AG04449 (cell line): ENCODE measurements around the gene JAK1.

ENCODE experiments used
- CTCF ChIA-PET: fragments of 350-600 bp; formaldehyde crosslinking; extraction: SDS; loops from one replicate; lab custom pipeline; 2021; ENCODE audit warnings: antibody characterized with exemption; lab: Yijun Ruan, JAX
- POLR2A ChIA-PET: fragments of 400-600, 350-600 bp; formaldehyde crosslinking; extraction: SDS; loops from one replicate; lab custom pipeline; 2020; ENCODE audit warnings: antibody characterized with exemption, inconsistent platforms; lab: Yijun Ruan, JAX
- DNase-seq: peaks from one replicate; pipeline ENCODE4 v3.0.0-alpha.2; 2010; ENCODE audit warnings: low read depth, low spot score
- H3K4me3 ChIP-seq: 2 replicates; pipeline ENCODE4 v1.5.1; 2011; ENCODE audit warnings: low read depth, mild to moderate bottlenecking, control low read depth, low read length
- CTCF ChIP-seq: IDR thresholded peaks from one replicate; pipeline ENCODE4 v1.5.1; 2011; ENCODE audit warnings: mild to moderate bottlenecking, moderate library complexity, low read length, control low read depth, inconsistent platforms; ENCODE audit not compliant: insufficient read depth; ENCODE audit errors: missing control alignments

Gene JAK1

GRCh38 chr1:64857347-64857746 lies 109.0 kb downstream of the JAK1 start:
- no peak for TF ChIP-seq CTCF
- ChIA-PET POLR2A (no interaction called here), CTCF (interaction anchor here (1.4 kb wide), 1 partner anchor 831 kb away, joined by 3 read pairs; no protein-coding TSS in a partner anchor)

GRCh38 chr1:64856553-64856952 lies 109.8 kb downstream of the JAK1 start:
- TF ChIP-seq CTCF: no peak
- POLR2A ChIA-PET: no interaction called here
- CTCF ChIA-PET: no interaction called here
- H3K4me3 ChIP-seq: no peak overlapping the region
- DNase-seq: no peak

More at GRCh38 chr1:64857347-64857746, 109.0 kb downstream of the JAK1 start:
- DNase-seq: no peak
- H3K4me3 ChIP-seq: no peak overlapping the region

GRCh38 chr1:64855557-64855956 lies 110.8 kb downstream of the JAK1 start:
- POLR2A ChIA-PET: no interaction called here
- TF ChIP-seq CTCF: no peak
- CTCF ChIA-PET: no interaction called here
- no peak for DNase-seq
- H3K4me3 ChIP-seq: no peak overlapping the region

- ChIA-PET CTCF (interaction anchor here (0.8 kb wide), 1 partner anchor 166 kb away, joined by 3 read pairs; no protein-coding TSS in a partner anchor), POLR2A (no interaction called here)
- TF ChIP-seq CTCF: no peak
- no peak overlapping the region for H3K4me3 ChIP-seq
- no peak for DNase-seq
Measured at GRCh38 chr1:64854674-64855073, 111.7 kb downstream of the JAK1 start.

- ChIA-PET CTCF (interaction anchor here (1.4 kb wide), 1 partner anchor 31 kb away, joined by 3 read pairs; no protein-coding TSS in a partner anchor), POLR2A (no interaction called here)
- no peak for TF ChIP-seq CTCF
- DNase-seq: no peak
- H3K4me3 ChIP-seq: no peak overlapping the region
Measured at GRCh38 chr1:64851664-64852063, 114.7 kb downstream of the JAK1 start.

GRCh38 chr1:64850846-64851245 lies 115.5 kb downstream of the JAK1 start:
- DNase-seq: no peak
- ChIA-PET CTCF (interaction anchor here (1.0 to 1.4 kb wide), 2 partner anchors 31 to 96 kb away, joined by 3 read pairs; no protein-coding TSS in a partner anchor), POLR2A (no interaction called here)
- no peak for TF ChIP-seq CTCF
- H3K4me3 ChIP-seq: no peak overlapping the region
